ENCODE results near the gene ZNF593. TPM values are rescaled to one million over a fixed set of nuclear protein-coding genes. Genes with fewer than 3 reads are reported as not detected.
A peak's percentile ranks its signal among the peaks of the same experiment; 100 is the strongest.

Gene ZNF593
- total and polyA plus RNA-seq, 9 of the 15 experiments (the other 6 are each of a cell fraction or from before 2014, with no cell fraction given): 9.8 to 334 (median 48.2) TPM

GRCh38 chr1:26161415-26162219 is 8.1 kb upstream of the ZNF593 start (continued):
- TF ChIP-seq THAP12 (CRISPR knock-in tag; IDR thresholded peaks at IDR 0.05) (0 out of 2 replicates have a peak, but pooled peaks have one; percentile 63), NONO (IDR thresholded peaks at IDR 0.05; ENCODE audit: low read depth in 2 of 2, low read length in 1 of 2) (peak in 1 of 2 experiments; percentile 83; a peak in 3 of 4 replicates), PCBP2 (IDR thresholded peaks at IDR 0.05; ENCODE audit: low read depth, low read length, poor library complexity, severe bottlenecking) (no peak), ZHX1 (conservative IDR thresholded peaks at IDR 0.05; ENCODE audit: low read length) (no peak), RFX7 (CRISPR knock-in tag; IDR thresholded peaks at IDR 0.05) (no peak), ZNF561 (CRISPR knock-in tag; conservative IDR thresholded peaks at IDR 0.05) (no peak), FOXJ3 (CRISPR knock-in tag; IDR thresholded peaks at IDR 0.05) (no peak), ZFX (CRISPR knock-in tag; IDR thresholded peaks at IDR 0.05) (peak; percentile 96), NR3C1 (CRISPR knock-in tag; IDR thresholded peaks at IDR 0.05) (peak; percentile 83), CBFB (CRISPR knock-in tag; IDR thresholded peaks at IDR 0.05) (peak; percentile 66)
- TF ChIP-seq, protein P1, sequence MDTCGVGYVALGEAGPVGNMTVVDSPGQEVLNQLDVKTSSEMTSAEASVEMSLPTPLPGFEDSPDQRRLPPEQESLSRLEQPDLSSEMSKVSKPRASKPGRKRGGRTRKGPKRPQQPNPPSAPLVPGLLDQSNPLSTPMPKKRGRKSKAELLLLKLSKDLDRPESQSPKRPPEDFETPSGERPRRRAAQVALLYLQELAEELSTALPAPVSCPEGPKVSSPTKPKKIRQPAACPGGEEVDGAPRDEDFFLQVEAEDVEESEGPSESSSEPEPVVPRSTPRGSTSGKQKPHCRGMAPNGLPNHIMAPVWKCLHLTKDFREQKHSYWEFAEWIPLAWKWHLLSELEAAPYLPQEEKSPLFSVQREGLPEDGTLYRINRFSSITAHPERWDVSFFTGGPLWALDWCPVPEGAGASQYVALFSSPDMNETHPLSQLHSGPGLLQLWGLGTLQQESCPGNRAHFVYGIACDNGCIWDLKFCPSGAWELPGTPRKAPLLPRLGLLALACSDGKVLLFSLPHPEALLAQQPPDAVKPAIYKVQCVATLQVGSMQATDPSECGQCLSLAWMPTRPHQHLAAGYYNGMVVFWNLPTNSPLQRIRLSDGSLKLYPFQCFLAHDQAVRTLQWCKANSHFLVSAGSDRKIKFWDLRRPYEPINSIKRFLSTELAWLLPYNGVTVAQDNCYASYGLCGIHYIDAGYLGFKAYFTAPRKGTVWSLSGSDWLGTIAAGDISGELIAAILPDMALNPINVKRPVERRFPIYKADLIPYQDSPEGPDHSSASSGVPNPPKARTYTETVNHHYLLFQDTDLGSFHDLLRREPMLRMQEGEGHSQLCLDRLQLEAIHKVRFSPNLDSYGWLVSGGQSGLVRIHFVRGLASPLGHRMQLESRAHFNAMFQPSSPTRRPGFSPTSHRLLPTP (IDR thresholded peaks at IDR 0.05; ENCODE audit: borderline replicate concordance, extremely low read depth, insufficient read length): no peak
- TF ChIP-seq, protein P2, sequence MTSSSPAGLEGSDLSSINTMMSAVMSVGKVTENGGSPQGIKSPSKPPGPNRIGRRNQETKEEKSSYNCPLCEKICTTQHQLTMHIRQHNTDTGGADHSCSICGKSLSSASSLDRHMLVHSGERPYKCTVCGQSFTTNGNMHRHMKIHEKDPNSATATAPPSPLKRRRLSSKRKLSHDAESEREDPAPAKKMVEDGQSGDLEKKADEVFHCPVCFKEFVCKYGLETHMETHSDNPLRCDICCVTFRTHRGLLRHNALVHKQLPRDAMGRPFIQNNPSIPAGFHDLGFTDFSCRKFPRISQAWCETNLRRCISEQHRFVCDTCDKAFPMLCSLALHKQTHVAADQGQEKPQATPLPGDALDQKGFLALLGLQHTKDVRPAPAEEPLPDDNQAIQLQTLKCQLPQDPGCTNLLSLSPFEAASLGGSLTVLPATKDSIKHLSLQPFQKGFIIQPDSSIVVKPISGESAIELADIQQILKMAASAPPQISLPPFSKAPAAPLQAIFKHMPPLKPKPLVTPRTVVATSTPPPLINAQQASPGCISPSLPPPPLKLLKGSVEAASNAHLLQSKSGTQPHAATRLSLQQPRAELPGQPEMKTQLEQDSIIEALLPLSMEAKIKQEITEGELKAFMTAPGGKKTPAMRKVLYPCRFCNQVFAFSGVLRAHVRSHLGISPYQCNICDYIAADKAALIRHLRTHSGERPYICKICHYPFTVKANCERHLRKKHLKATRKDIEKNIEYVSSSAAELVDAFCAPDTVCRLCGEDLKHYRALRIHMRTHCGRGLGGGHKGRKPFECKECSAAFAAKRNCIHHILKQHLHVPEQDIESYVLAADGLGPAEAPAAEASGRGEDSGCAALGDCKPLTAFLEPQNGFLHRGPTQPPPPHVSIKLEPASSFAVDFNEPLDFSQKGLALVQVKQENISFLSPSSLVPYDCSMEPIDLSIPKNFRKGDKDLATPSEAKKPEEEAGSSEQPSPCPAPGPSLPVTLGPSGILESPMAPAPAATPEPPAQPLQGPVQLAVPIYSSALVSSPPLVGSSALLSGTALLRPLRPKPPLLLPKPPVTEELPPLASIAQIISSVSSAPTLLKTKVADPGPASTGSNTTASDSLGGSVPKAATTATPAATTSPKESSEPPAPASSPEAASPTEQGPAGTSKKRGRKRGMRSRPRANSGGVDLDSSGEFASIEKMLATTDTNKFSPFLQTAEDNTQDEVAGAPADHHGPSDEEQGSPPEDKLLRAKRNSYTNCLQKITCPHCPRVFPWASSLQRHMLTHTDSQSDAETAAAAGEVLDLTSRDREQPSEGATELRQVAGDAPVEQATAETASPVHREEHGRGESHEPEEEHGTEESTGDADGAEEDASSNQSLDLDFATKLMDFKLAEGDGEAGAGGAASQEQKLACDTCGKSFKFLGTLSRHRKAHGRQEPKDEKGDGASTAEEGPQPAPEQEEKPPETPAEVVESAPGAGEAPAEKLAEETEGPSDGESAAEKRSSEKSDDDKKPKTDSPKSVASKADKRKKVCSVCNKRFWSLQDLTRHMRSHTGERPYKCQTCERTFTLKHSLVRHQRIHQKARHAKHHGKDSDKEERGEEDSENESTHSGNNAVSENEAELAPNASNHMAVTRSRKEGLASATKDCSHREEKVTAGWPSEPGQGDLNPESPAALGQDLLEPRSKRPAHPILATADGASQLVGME (CRISPR knock-in tag; IDR thresholded peaks at IDR 0.05): peak; percentile 81
